Mucosa of stomach (tissue), 1 donor: ENCODE measurements around the gene ZNF780A.
"Not testable (repeated sequence)": the region's sequence is repeated elsewhere in the genome, so short reads cannot be mapped to it uniquely, and the experiment has no call there.

Source experiments
- H3K27me3 ChIP-seq: one replicate; pipeline ENCODE4 v1.7.0; 2013; ENCODE audit warnings: mild to moderate bottlenecking, low read length; ENCODE audit not compliant: control insufficient read depth, insufficient read depth
- H3K36me3 ChIP-seq: one replicate; pipeline ENCODE4 v1.7.0; 2013; ENCODE audit warnings: low read length; ENCODE audit not compliant: control insufficient read depth, insufficient read depth
- H3K4me1 ChIP-seq: one replicate; pipeline ENCODE4 v1.7.0; 2013; ENCODE audit warnings: mild to moderate bottlenecking, low read length; ENCODE audit not compliant: control insufficient read depth, insufficient read depth
- H3K4me3 ChIP-seq: one replicate; pipeline ENCODE4 v1.7.0; 2013; ENCODE audit warnings: low read length
- H3K9ac ChIP-seq: one replicate; pipeline ENCODE4 v1.7.0; 2013; ENCODE audit warnings: mild to moderate bottlenecking, low read length, moderate library complexity
- H3K9me3 ChIP-seq: one replicate; pipeline ENCODE4 v1.7.0; 2013; ENCODE audit warnings: mild to moderate bottlenecking, low read length, moderate library complexity; ENCODE audit not compliant: control insufficient read depth
- donor health status: Pancreatic carcinoma.

The ZNF780A gene

DNA sequence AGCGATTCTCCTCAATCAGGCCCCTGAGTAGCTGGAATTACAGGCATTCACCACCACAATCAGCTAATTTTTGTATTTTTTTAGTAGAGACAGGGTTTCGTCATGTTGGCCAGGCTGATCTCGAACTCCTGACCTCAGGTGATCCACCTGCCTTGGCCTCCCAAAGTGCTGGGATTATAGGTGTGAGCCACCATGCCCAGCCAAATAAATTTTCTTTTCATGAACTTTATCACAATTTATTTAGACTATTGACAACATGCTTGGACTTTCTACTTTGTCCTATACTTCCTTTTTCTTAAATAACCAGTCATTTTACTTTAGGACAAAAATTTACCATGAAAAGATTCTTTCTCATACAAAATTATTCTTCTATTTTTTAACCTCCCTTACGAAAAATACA is 21.5 kb upstream of the ZNF780A start:
- not testable (repeated sequence) for H3K4me1 ChIP-seq, H3K36me3 ChIP-seq, H3K27me3 ChIP-seq, H3K9me3 ChIP-seq, H3K9ac ChIP-seq, H3K4me3 ChIP-seq

DNA sequence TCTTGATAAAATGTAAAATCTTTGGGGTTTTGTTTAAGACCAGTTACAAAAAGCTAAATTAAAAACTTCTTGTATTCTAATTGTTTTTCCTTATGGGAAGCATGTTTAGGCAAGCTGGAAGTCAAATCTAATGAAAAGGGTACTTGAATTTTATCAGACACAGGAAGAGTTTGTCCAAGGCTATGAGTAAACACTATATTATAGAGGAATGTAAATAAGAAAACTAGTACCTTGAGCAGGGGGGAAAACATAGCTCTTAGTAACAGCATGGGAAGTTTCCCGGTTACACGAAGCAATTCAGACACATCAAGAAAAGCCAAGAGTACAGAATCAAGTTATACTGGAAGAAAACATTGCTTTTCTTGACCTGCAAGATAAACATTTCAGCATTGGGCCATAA is 19.8 kb upstream of the ZNF780A start:
- Histone ChIP-seq H3K4me1 (no peaks in the 10 kb centered on the region), H3K9ac (no peak overlapping the region), H3K36me3 (no peaks in the 10 kb centered on the region), H3K9me3 (no peaks in the 10 kb centered on the region), H3K27me3 (no peaks in the 10 kb centered on the region), H3K4me3 (no peak overlapping the region)

DNA sequence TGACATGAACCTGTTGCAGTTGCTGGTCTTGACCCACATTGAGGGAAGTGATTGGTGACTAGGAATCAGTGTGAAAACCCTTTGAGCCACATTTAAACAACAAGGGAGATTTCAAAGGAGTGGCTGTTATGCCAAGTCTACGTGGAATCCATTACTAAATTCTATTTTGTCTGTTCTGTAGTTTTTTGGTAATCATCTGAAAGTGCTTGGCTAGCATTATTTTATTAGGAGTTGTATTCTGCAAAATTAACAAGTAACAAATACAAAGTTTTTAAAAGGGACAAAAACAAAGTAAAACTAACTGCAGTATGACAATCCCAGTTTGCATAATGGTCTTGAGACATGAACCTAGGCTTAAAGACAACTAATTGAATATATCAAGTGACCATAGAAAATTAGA is 14.0 kb upstream of the ZNF780A start:
- no peak overlapping the region for H3K4me3 ChIP-seq
- no peaks in the 10 kb centered on the region for H3K36me3 ChIP-seq
- no peaks in the 10 kb centered on the region for H3K27me3 ChIP-seq
- no peaks in the 10 kb centered on the region for H3K9me3 ChIP-seq
- no peak overlapping the region for H3K9ac ChIP-seq
- H3K4me1 ChIP-seq, result no peaks in the 10 kb centered on the region

DNA sequence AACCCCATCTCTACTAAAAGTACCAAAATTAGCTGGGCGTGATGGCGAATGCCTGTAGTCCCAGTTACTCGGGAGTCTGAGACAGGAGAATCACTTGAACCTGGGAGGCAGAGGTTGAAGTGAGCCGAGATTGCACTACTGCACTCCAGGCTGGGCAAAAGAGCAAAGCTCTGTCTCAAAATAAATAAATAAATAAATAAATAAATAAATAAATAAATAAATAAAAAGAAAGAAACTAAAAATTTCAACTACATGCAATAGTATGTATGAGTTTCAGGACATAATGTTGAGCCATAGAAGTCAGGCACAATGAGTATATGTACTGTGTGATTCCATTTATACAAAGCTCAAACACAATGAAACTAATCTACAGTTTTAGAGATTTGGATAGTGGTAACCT is 12.9 kb upstream of the ZNF780A start:
- H3K4me1 ChIP-seq, result no peaks in the 10 kb centered on the region
- no peak overlapping the region for H3K4me3 ChIP-seq
- no peaks in the 10 kb centered on the region for H3K9me3 ChIP-seq
- no peak overlapping the region for H3K9ac ChIP-seq
- no peaks in the 10 kb centered on the region for H3K27me3 ChIP-seq
- no peaks in the 10 kb centered on the region for H3K36me3 ChIP-seq

DNA sequence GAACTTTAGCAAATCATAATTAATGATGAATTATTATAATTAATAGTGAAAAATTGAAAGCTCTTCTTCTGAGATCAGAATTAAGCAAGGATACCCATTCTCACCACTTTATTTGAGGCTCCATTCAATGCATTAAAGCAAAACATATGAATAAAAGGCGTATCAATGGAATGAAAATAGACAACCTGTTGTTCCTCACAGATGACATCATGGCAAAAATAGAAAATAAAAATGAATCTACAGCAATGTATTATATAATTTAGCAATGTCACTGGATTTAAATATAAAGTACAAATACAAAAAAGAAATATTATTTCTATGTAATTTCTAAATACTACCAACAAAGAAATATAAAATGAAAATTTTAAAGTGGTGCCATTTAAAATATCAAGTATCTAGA is 11.1 kb upstream of the ZNF780A start:
- Histone ChIP-seq H3K36me3 (no peaks in the 10 kb centered on the region), H3K4me3 (no peak overlapping the region), H3K9ac (no peak overlapping the region), H3K9me3 (no peaks in the 10 kb centered on the region), H3K4me1 (no peaks in the 10 kb centered on the region), H3K27me3 (no peaks in the 10 kb centered on the region)

DNA sequence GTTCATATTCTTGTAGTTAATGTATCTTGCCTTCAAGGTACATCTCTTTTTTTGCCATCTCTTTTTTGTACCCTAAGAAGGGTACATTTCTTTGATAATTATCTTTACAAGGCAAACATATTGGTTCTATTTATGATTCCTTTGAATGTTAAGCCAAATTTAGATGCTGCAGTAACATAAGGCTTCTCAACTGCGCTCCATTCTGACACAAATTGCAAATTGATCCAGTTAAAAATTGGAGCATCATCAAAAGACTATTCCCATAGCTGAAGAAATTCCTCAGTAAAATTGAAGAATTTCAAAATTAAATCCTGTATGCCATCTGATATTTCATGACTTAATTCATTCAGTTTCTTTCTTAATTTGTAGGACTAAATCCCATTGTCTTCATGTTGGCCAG is 2.7 kb upstream of the ZNF780A start:
- Histone ChIP-seq H3K36me3 (no peaks in the 10 kb centered on the region), H3K9ac (no peak overlapping the region), H3K9me3 (no peaks in the 10 kb centered on the region), H3K4me1 (no peaks in the 10 kb centered on the region), H3K4me3 (no peak overlapping the region), H3K27me3 (peaks cover 5% of the 10 kb centered on the region)

DNA sequence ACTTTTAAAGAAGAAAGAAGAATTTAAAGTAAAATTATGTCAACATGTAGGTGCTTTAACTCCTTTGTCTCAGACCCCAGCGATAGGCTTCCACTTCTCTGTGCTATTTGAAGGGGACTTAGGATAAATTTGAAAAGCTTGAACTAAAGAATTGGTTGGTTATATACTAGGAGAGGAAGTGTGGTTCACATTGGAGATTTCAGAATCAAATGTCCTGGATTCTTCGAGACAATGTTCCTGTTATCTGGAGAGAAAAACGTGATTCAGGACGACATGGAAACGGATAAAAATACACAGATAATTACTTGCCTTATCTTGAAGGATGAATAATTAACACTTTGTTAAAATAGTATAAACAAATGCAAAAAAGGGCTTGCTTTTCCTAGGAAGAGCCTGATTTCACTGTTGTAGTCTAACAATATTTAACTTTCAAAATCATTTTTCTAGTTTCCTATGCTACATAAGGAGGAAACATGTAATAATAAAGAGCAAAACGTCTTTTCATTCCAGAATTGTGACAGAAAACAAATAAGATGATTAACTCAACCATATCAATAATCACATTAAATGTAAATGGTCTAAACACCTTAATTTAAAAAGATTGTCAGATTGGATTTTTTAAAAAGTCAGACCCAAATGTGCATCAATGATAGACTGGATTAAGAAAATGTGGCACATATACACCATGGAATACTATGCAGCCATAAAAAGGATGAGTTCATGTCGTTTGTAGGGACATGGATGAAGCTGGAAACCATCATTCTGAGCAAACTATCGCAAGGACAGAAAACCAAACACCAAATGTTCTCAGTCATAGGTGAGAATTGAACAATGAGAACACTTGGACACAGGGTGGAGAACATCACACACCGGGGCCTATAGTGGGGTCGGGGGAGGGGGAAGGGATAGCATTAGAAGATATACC is 724 bp upstream of the ZNF780A start:
- Histone ChIP-seq H3K9me3 (no peaks in the 10 kb centered on the region), H3K4me1 (no peaks in the 10 kb centered on the region), H3K36me3 (no peaks in the 10 kb centered on the region), H3K9ac (peak overlapping the region; percentile 86), H3K4me3 (peak overlapping the region; percentile 71), H3K27me3 (peaks cover 5% of the 10 kb centered on the region)

DNA sequence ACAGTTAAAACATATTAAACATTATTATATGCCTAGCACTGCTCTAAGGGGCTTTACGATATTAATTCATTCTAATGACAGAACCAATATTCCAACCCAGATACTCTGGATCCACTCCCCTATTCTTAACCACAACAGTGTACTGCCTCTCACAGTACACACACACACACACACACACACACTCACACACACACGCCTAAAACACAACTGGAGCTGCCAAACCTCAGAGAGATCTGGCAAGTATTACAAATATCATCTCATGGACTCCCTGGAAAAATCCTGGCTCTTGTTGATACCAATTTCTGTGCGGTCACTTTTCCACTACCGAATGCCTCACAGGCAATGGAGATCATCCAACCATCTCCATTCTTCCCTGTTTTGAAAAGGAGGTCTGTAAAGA is 1.3 kb downstream of the ZNF780A start:
- Histone ChIP-seq H3K9ac (peak overlapping the region; percentile 86), H3K9me3 (no peaks in the 10 kb centered on the region), H3K4me3 (peak overlapping the region; percentile 71), H3K36me3 (no peaks in the 10 kb centered on the region), H3K27me3 (no peaks in the 10 kb centered on the region), H3K4me1 (no peaks in the 10 kb centered on the region)

DNA sequence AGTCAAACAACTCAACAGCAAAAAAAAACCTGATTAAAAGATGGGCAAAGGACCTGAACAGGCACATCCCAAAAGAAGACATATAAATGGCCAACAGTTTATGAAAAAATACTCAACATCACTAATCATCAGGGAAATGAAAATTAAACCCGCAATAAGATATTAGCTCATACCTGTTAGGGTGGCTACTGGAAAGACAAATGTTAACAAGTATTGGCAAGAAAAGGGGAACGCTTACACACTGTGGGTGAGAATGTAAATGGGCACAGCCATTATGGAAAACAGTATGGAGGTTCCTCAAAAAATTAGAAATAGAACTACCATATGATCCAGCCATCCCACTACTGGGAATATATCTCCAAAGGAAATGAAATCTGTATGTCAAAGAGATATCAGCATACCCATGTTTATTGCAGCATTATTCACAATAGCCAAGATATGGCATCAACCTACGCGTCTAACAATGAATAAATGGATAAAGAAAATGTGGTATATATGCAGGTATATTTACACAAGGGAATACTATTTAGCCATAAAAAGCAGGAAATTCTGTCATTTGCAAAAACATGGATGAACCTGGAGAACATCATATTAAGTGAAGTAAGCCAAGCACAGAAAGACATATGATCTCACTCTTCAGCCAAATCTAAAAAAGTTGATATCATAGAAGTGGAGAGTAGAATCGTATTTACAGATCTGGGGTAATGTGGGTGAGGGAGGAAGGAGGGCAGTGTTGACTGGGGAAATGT is 2.3 kb downstream of the ZNF780A start:
- H3K9ac ChIP-seq, result no peak overlapping the region
- H3K27me3 ChIP-seq, result no peaks in the 10 kb centered on the region
- H3K4me3 ChIP-seq, result no peak overlapping the region
- no peaks in the 10 kb centered on the region for H3K36me3 ChIP-seq
- H3K9me3 ChIP-seq, result no peaks in the 10 kb centered on the region
- no peaks in the 10 kb centered on the region for H3K4me1 ChIP-seq

DNA sequence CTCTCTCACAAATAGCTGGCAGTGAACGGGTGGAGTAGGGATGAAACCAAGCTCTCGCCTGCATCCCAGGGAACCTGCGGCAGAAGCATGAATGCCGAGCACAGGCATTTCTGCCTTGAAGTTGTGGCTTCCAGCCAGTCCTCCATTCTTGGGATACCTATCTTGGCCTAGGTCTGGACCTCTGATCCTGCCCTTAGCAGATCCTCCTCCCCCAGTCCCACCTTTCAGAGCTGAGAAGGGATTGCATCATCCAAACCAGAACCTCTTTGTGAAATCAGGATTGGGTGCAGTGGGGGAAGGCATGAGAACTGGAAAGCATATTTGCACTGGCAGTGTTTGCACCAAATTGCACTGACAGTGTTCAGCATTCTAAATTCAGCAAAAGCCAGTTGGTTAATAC is 5.8 kb downstream of the ZNF780A start:
- Histone ChIP-seq H3K9me3 (no peaks in the 10 kb centered on the region), H3K27me3 (no peaks in the 10 kb centered on the region), H3K9ac (no peak overlapping the region), H3K4me1 (no peaks in the 10 kb centered on the region), H3K4me3 (no peak overlapping the region), H3K36me3 (no peaks in the 10 kb centered on the region)

DNA sequence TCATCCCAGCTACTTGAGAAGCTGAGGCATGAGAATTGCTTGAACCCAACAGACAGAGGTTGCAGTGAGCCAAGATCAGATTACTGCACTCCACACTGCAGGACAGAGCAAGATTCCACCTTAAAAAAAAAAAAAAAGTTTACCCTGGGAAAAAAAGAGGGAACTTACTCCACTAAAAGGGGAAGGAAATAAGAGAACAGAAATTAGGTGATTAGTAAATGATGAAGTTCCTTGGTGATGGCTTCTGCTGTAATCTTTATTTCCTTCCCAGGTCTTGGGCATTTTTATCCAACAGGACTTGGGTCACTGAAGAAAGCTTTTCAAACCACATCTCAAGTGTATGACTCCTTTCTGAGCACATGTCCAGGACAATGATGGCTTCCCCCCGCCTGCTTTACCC is 9.3 kb downstream of the ZNF780A start:
- no peaks in the 10 kb centered on the region for H3K4me1 ChIP-seq
- H3K36me3 ChIP-seq, result peaks cover 7% of the 10 kb centered on the region
- H3K9ac ChIP-seq, result no peak overlapping the region
- no peaks in the 10 kb centered on the region for H3K9me3 ChIP-seq
- no peaks in the 10 kb centered on the region for H3K27me3 ChIP-seq
- no peak overlapping the region for H3K4me3 ChIP-seq

DNA sequence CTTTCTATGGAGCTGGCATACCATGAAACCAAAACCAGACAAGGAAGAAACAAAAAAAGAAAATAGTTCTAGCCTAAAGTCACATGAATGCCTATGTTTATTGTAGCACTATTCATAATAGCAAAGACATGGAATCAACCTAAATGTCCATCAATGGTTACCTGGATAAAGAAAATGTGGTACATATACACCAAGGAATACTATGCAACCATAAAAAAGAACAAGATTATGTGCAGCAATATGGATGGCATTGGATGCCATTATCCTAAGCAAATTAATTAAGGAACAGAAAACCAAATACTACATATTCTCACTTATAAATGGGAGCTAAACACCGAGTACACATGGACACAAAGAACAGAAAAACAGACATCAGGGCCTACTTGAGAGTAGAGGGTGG is 10.5 kb downstream of the ZNF780A start:
- H3K27me3 ChIP-seq, result no peaks in the 10 kb centered on the region
- H3K4me1 ChIP-seq, result no peaks in the 10 kb centered on the region
- H3K9me3 ChIP-seq, result no peaks in the 10 kb centered on the region
- peaks cover 9% of the 10 kb centered on the region for H3K36me3 ChIP-seq
- H3K9ac ChIP-seq, result no peak overlapping the region
- no peak overlapping the region for H3K4me3 ChIP-seq
